ENCODE measurements around the gene KCNH1.

Gene KCNH1

GRCh38 chr1:210920258-210920657 lies 213.7 kb downstream of the KCNH1 start:
- no peak for DNase-seq (ENCODE audit: low read depth)
- TF ChIP-seq MAX (IDR thresholded peaks at IDR 0.05; ENCODE audit: low read depth, low read length) (no peak), MYC (IDR thresholded peaks at IDR 0.05; ENCODE audit: low read depth, low read length) (no peak), CTCF (IDR thresholded peaks at IDR 0.05; ENCODE audit: low read depth, low read length) (no peak), POLR2A (IDR thresholded peaks at IDR 0.05; ENCODE audit: extremely low read depth, insufficient read length) (no peak)
- no peak overlapping the region for H3K4me3 ChIP-seq (ENCODE audit: low read depth, low read length)

GRCh38 chr1:210918893-210919292 lies 215.1 kb downstream of the KCNH1 start:
- DNase-seq (ENCODE audit: low read depth), result no peak
- no peak overlapping the region for H3K4me3 ChIP-seq (ENCODE audit: low read depth, low read length)
- no peak for TF ChIP-seq CTCF (IDR thresholded peaks at IDR 0.05; ENCODE audit: low read depth, low read length)

- DNase-seq (ENCODE audit: low read depth), result no peak
- H3K4me3 ChIP-seq (ENCODE audit: low read depth, low read length), result no peak overlapping the region
- TF ChIP-seq CTCF (IDR thresholded peaks at IDR 0.05; ENCODE audit: low read depth, low read length) (no peak), POLR2A (IDR thresholded peaks at IDR 0.05; ENCODE audit: extremely low read depth, insufficient read length) (no peak), MAX (IDR thresholded peaks at IDR 0.05; ENCODE audit: low read depth, low read length) (no peak), MYC (IDR thresholded peaks at IDR 0.05; ENCODE audit: low read depth, low read length) (no peak)
Observed at GRCh38 chr1:210917560-210918169, 216.3 kb downstream of the KCNH1 start.

- DNase-seq (ENCODE audit: low read depth), result no peak
- H3K4me3 ChIP-seq (ENCODE audit: low read depth, low read length), result no peak overlapping the region
- TF ChIP-seq MAX (IDR thresholded peaks at IDR 0.05; ENCODE audit: low read depth, low read length) (no peak), MYC (IDR thresholded peaks at IDR 0.05; ENCODE audit: low read depth, low read length) (no peak), POLR2A (IDR thresholded peaks at IDR 0.05; ENCODE audit: extremely low read depth, insufficient read length) (no peak), CTCF (IDR thresholded peaks at IDR 0.05; ENCODE audit: low read depth, low read length) (no peak)
Observed at GRCh38 chr1:210916548-210916947, 217.4 kb downstream of the KCNH1 start.

GRCh38 chr1:210915890-210916507 lies 217.9 kb downstream of the KCNH1 start:
- H3K4me3 ChIP-seq (ENCODE audit: low read depth, low read length), result no peak overlapping the region
- no peak for TF ChIP-seq CTCF (IDR thresholded peaks at IDR 0.05; ENCODE audit: low read depth, low read length)
- no peak for TF ChIP-seq MYC (IDR thresholded peaks at IDR 0.05; ENCODE audit: low read depth, low read length)
- no peak for TF ChIP-seq MAX (IDR thresholded peaks at IDR 0.05; ENCODE audit: low read depth, low read length)
- no peak for TF ChIP-seq POLR2A (IDR thresholded peaks at IDR 0.05; ENCODE audit: extremely low read depth, insufficient read length)
- no peak for DNase-seq (ENCODE audit: low read depth)
